SK-N-SH (cell line): ENCODE data around the gene PPP2R2B.

Experiments used
- CTCF ChIP-seq: fragments of 200-600 bp; sonication (generic); IDR thresholded peaks from 2 replicates; pipeline ENCODE4 v1.6.1; 2017; ENCODE audit warnings: antibody characterized with exemption, mild to moderate bottlenecking, moderate library complexity
- NRF1 ChIP-seq: IDR thresholded peaks from 2 replicates; pipeline ENCODE4 v1.6.1; 2012; ENCODE audit warnings: low read depth, mild to moderate bottlenecking, low read length
- POLR2AphosphoS5 ChIP-seq: IDR thresholded peaks from 2 replicates; pipeline ENCODE4 v1.6.1; 2012; ENCODE audit warnings: low read depth, low read length
- RAD21 ChIP-seq: IDR thresholded peaks from 2 replicates; pipeline ENCODE4 v1.6.1; 2012; ENCODE audit warnings: mild to moderate bottlenecking, low read length
- RCOR1 ChIP-seq: fragments of 150-350 bp; IDR thresholded peaks from 2 replicates; pipeline ENCODE4 v1.6.1; 2017; ENCODE audit warnings: antibody characterized with exemption, low read length
- YY1 ChIP-seq: IDR thresholded peaks from 2 replicates; pipeline ENCODE4 v1.4.0; 2012; ENCODE audit warnings: low read depth, mild to moderate bottlenecking

- TF ChIP-seq CTCF (no peak), NRF1 (no peak), POLR2AphosphoS5 (no peak), YY1 (no peak), RAD21 (no peak), RCOR1 (no peak)
Observed at GRCh38 chr5:146717951-146718350, 160.6 kb downstream of the PPP2R2B start.
